GM12891 (cell line): ENCODE data around the gene PTPRD.

Experiments used
- PAX5 ChIP-seq: IDR thresholded peaks from 2 replicates; pipeline ENCODE4 v1.6.1; 2011; ENCODE audit warnings: low read length, moderate library complexity, mild to moderate bottlenecking; ENCODE audit not compliant: insufficient read depth, severe bottlenecking
- POLR2A ChIP-seq: IDR thresholded peaks from 2 replicates; pipeline ENCODE4 v1.6.1; 2011; ENCODE audit warnings: low read depth, low read length, control low read depth
- POLR2AphosphoS5 ChIP-seq: IDR thresholded peaks from 2 replicates; pipeline ENCODE4 v1.6.1; 2011; ENCODE audit warnings: low read depth, low read length, control low read depth
- POU2F2 ChIP-seq: IDR thresholded peaks from 2 replicates; pipeline ENCODE4 v1.6.1; 2011; ENCODE audit warnings: low read depth, mild to moderate bottlenecking, control low read depth, low read length, moderate library complexity
- SPI1 ChIP-seq: IDR thresholded peaks from 2 replicates; pipeline ENCODE4 v1.6.1; 2011; ENCODE audit warnings: low read depth, low read length, control low read depth
- TAF1 ChIP-seq: IDR thresholded peaks from 2 replicates; pipeline ENCODE4 v1.6.1; 2011; ENCODE audit warnings: low read depth, low read length, control low read depth

GRCh38 chr9:10095208-10095607 lies 517.6 kb downstream of the PTPRD start:
- no peak for TF ChIP-seq POLR2AphosphoS5
- no peak for TF ChIP-seq POLR2A
- TF ChIP-seq TAF1: no peak
- TF ChIP-seq POU2F2: no peak
- no peak for TF ChIP-seq PAX5
- no peak for TF ChIP-seq SPI1
